Upper lobe of left lung (tissue), 6 donors: ENCODE measurements around the gene MUCL3. TPM values are rescaled to one million over a fixed set of nuclear protein-coding genes. Genes with fewer than 3 reads are reported as not detected.

Experiments
- ATAC-seq, 2 donors: fragments of 200-7000 bp; cut with Tn5 transposase; one replicate each; pipeline ENCODE4 v1.9.1; 2022; ENCODE audit warnings: mild to moderate bottlenecking in 2 of 2, moderate library complexity in 2 of 2; ENCODE audit not compliant: low FRiP score in 2 of 2
- DNase-seq, 2 donors: peaks; one replicate each; pipeline ENCODE4 v3.0.0-alpha.2; 2019 to 2020
- H3K27ac ChIP-seq, 4 donors: fragments of 200-600 bp; sonication (generic); one replicate each; pipeline ENCODE4 v1.5.1; 2016 to 2019
- H3K27me3 ChIP-seq, 4 donors: fragments of 200-600 bp; sonication (generic); one replicate each; pipeline ENCODE4 v1.5.1; 2017 to 2019
- H3K36me3 ChIP-seq, 4 donors: fragments of 200-600 bp; sonication (generic); one replicate each; pipeline ENCODE4 v1.5.1; 2016 to 2019
- H3K4me1 ChIP-seq, 4 donors: fragments of 200-600 bp; sonication (generic); one replicate each; pipeline ENCODE4 v1.5.1; 2018 to 2019
- H3K4me3 ChIP-seq, 4 donors: fragments of 200-600 bp; sonication (generic); one replicate each; pipeline ENCODE4 v1.5.1; 2017 to 2019; ENCODE audit warnings: mild to moderate bottlenecking in 2 of 4, moderate library complexity in 1 of 4
- H3K9me3 ChIP-seq, 4 donors: fragments of 200-600 bp; sonication (generic); one replicate each; pipeline ENCODE4 v1.5.1; 2018 to 2019
- EP300 ChIP-seq, 4 donors: sonication (generic); formaldehyde crosslinking; IDR thresholded peaks; one replicate each; pipeline ENCODE4 v1.5.1; 2017; ENCODE audit warnings: antibody characterized with exemption in 4 of 4, control low read depth in 2 of 4
- POLR2A ChIP-seq, 4 donors: fragments of 450-650 bp; IDR thresholded peaks; one replicate each; pipeline ENCODE4 v1.5.1; 2016 to 2017; ENCODE audit warnings: antibody characterized with exemption in 4 of 4, mild to moderate bottlenecking in 2 of 4
- POLR2AphosphoS5 ChIP-seq, 2 donors: sonication (generic); formaldehyde crosslinking; IDR thresholded peaks; one replicate each; pipeline ENCODE4 v1.5.1; 2017; ENCODE audit warnings: antibody characterized with exemption in 2 of 2
- WGBS, 2 donors: methylation state at CpG; one replicate each; pipeline ENCODE4 v1.1.5; 2017 to 2018; 5-methylcytosine and 5-hydroxymethylcytosine counted together
- total RNA-seq, 6 donors: library from RNA; depleted of rRNA in 4 of 6; stranded (reverse); fragments of >200 nt in 4 of 6; gene quantifications; one replicate each; pipeline versions ENCODE4 v1.1.0 to v1.2.1, GENCODE V29; 2016 to 2021
- TF ChIP-seq, protein P1 (sequence below), 6 experiments: fragments of 450-650 bp in 4 of 6; fragments of 200-600 bp in 2 of 6; sonication (generic) in 2 of 6; IDR thresholded peaks; one replicate each; pipeline ENCODE4 v1.5.1; 2016 to 2019; ENCODE audit warnings: antibody characterized with exemption in 6 of 6
- donor health status: DM: no; HTN: no; CAD: no; lungs with moderate emphysema.
- donor health status: DM: no; HTN: yes; CAD: no; lungs with severe emphysema.

Gene MUCL3
- total RNA-seq, 6 donors from 2014 or later: 1.8 to 38.8 (median 5.0) TPM

DNA sequence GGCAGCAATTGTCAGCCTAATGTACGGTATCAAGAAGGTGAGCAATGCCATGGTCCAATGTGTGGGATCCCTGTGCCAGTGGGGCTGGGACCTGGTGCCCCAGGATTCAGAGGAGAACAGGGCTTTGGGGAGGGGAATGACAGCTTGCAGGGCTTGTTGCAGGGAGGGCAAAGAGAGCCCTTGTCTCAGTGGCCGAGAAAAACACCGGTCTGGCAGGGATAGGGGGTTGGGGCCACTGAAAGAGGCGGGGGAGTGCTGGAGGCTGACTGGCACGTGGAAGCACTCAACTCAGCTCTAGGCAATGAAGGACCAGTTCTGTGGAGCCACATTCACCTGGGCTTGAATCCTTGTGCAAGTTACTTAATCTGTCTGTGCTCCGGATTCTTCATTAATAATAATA is 3.5 kb upstream of the MUCL3 start:
- WGBS, 2 donors: 56 to 84% methylated on average over 6 of the region's 6 CpGs
- peaks cover under 1 to 28% (median 8%) of the 10 kb centered on the region in 4 donors for H3K4me1 ChIP-seq
- ATAC-seq (peak in 1 of 2 donors; percentile 32), DNase-seq (peak in 1 of 2 donors; percentile 80)
- H3K9me3 ChIP-seq: no peaks in the 10 kb centered on the region
- H3K27ac ChIP-seq: peak overlapping the region; percentile 50 to 88 (median 71)
- H3K36me3 ChIP-seq: no peaks in the 10 kb centered on the region
- no peaks in the 10 kb centered on the region for H3K27me3 ChIP-seq
- H3K4me3 ChIP-seq: peak overlapping the region in 3 of 4 donors; percentile 23 to 46 (median 38)
- TF ChIP-seq, protein P1, sequence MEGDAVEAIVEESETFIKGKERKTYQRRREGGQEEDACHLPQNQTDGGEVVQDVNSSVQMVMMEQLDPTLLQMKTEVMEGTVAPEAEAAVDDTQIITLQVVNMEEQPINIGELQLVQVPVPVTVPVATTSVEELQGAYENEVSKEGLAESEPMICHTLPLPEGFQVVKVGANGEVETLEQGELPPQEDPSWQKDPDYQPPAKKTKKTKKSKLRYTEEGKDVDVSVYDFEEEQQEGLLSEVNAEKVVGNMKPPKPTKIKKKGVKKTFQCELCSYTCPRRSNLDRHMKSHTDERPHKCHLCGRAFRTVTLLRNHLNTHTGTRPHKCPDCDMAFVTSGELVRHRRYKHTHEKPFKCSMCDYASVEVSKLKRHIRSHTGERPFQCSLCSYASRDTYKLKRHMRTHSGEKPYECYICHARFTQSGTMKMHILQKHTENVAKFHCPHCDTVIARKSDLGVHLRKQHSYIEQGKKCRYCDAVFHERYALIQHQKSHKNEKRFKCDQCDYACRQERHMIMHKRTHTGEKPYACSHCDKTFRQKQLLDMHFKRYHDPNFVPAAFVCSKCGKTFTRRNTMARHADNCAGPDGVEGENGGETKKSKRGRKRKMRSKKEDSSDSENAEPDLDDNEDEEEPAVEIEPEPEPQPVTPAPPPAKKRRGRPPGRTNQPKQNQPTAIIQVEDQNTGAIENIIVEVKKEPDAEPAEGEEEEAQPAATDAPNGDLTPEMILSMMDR (IDR thresholded peaks at IDR 0.05): no peak
- TF ChIP-seq POLR2AphosphoS5 (IDR thresholded peaks at IDR 0.05): peak in 1 of 2 donors; percentile 61
- TF ChIP-seq EP300 (IDR thresholded peaks at IDR 0.05): peak in 1 of 4 donors; percentile 35
- peak in 1 of 4 donors; percentile 85 for TF ChIP-seq POLR2A (IDR thresholded peaks at IDR 0.05)

DNA sequence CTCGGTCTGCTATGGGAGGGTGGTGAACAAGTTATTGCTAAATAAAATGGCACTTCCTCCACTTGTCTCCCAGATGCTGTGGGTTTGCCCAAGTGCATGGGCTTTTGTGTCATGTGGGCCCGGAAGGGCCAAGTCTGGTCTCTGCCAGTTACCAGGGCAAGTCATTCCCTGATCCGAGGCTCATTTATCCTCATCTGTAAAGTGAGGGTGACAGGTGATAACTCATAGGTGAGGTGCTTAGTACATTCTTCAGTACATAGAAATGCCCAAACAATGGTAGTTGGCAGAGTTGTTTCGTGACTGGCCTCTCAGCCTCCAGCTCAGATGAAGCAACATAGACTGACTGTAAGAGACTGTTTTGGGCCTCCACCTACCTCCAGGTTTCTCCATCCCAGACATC is 2.0 kb upstream of the MUCL3 start:
- ATAC-seq: no peak
- Histone ChIP-seq H3K4me3 (no peak overlapping the region), H3K27ac (peak overlapping the region in 2 of 4 donors; percentile 58 to 69), H3K36me3 (no peaks in the 10 kb centered on the region), H3K4me1 (peaks cover 9 to 37% (median 14%) of the 10 kb centered on the region in 4 donors), H3K27me3 (no peaks in the 10 kb centered on the region), H3K9me3 (no peaks in the 10 kb centered on the region)
- no peak for DNase-seq
- TF ChIP-seq, protein P1 (IDR thresholded peaks at IDR 0.05): no peak
- TF ChIP-seq POLR2A (IDR thresholded peaks at IDR 0.05): no peak
- TF ChIP-seq POLR2AphosphoS5 (IDR thresholded peaks at IDR 0.05): no peak
- no peak for TF ChIP-seq EP300 (IDR thresholded peaks at IDR 0.05)
- 66 to 85% methylated on average over 4 of the region's 4 CpGs for WGBS, 2 donors

DNA sequence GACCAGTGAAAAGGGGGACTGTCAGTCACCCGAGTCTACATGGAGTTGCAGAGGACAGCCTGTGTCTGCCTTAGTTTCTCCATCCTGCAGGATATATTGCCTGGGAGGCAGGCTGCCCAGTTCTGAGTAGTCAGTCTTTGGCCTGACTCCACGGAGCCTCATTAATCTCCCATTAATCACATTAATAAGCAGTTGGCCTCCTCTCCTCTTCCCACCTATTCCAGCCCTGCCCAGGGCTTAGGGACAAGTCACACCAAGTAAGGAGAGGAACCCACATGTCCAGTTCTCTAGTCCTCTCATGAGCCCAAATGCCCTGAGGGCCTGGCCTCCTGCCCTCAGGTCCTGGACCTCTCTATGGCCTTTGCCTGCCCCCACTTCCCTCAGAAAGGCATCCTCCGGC is 1.3 kb upstream of the MUCL3 start:
- no peaks in the 10 kb centered on the region for H3K36me3 ChIP-seq
- ATAC-seq: no peak
- H3K4me3 ChIP-seq: no peak overlapping the region
- H3K4me1 ChIP-seq: peaks cover 9 to 29% (median 12%) of the 10 kb centered on the region in 4 donors
- no peak for DNase-seq
- no peak for TF ChIP-seq POLR2A (IDR thresholded peaks at IDR 0.05)
- no peak for TF ChIP-seq POLR2AphosphoS5 (IDR thresholded peaks at IDR 0.05)
- TF ChIP-seq EP300 (IDR thresholded peaks at IDR 0.05): no peak
- TF ChIP-seq, protein P1 (IDR thresholded peaks at IDR 0.05): no peak
- H3K9me3 ChIP-seq: no peaks in the 10 kb centered on the region
- 76 to 84% methylated on average over 3 of the region's 3 CpGs for WGBS, 2 donors
- no peak overlapping the region for H3K27ac ChIP-seq
- no peaks in the 10 kb centered on the region for H3K27me3 ChIP-seq

DNA sequence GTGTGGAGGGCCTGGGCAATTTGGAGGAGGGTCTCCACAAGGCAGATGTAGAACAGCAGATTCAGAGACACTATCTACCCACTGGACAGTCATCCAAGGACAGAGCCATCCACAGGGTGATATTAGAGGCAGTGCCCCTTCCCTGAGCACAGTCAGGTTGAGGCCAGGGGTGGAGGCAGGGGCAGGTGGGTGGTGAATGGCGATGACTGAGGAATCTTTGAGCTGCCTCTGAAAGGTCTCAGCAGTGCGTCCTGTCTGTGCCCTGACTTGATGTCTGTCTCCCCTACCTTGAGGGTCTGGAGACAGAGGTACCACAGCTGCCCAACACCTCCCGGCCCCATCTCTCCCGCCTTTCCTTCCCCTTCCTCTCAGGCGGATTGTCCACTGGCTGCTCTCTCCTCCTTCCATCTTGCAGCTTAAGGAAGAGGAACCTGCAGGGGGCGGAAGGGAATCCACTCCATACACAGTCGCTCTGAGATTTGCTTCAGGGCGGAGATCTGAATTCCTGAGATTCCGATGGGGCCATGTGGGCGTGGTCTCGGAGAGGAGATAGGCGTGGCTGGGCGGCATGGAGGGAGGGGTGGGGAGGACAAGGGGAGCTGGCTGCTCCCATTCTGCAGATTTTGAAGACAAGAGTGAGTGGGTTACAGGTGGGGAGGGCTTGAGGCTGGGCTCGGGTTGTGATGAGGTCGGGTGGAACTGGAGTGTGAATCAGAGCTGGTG is 1.7 kb downstream of the MUCL3 start:
- Histone ChIP-seq H3K4me1 (peaks cover 9 to 34% (median 11%) of the 10 kb centered on the region in 4 donors), H3K27ac (peak overlapping the region in 2 of 4 donors; percentile 20 to 59), H3K36me3 (no peaks in the 10 kb centered on the region), H3K27me3 (no peaks in the 10 kb centered on the region), H3K9me3 (no peaks in the 10 kb centered on the region), H3K4me3 (no peak overlapping the region)
- TF ChIP-seq POLR2AphosphoS5 (IDR thresholded peaks at IDR 0.05): no peak
- TF ChIP-seq, protein P1 (IDR thresholded peaks at IDR 0.05): peak in 5 of 6 experiments; percentile 36 to 77 (median 60)
- TF ChIP-seq POLR2A (IDR thresholded peaks at IDR 0.05): peak in 1 of 4 donors; percentile 18
- ATAC-seq (peak; percentile 79 to 86), DNase-seq (peak; percentile 67 to 88)
- WGBS, 2 donors: 14 to 15% methylated on average over 13 to 15 of the region's 15 CpGs
